Left ventricle myocardium inferior (tissue), 1 donor: ENCODE results near the gene METTL24. TPM values are rescaled to one million over a fixed set of nuclear protein-coding genes. Genes with fewer than 3 reads are reported as not detected.

Experiments used
- DNase-seq: peaks from one replicate; pipeline ENCODE4 v3.0.0-alpha.2; 2020
- H3K27ac ChIP-seq: fragments of 200-600 bp; replicated peaks from 2 replicates; pipeline ENCODE4 v1.8.0; 2021
- H3K27me3 ChIP-seq: fragments of 200-600 bp; 2 replicates; pipeline ENCODE4 v1.8.0; 2021; ENCODE audit warnings: low read depth
- H3K36me3 ChIP-seq: fragments of 200-600 bp; 2 replicates; pipeline ENCODE4 v1.8.0; 2021
- H3K4me1 ChIP-seq: fragments of 200-600 bp; 2 replicates; pipeline ENCODE4 v1.8.0; 2021
- H3K4me3 ChIP-seq: fragments of 200-600 bp; 2 replicates; pipeline ENCODE4 v1.8.0; 2021; ENCODE audit warnings: mild to moderate bottlenecking, moderate library complexity
- H3K9me3 ChIP-seq: fragments of 200-600 bp; replicated peaks from 2 replicates; pipeline ENCODE4 v1.8.0; 2021
- CTCF ChIP-seq: fragments of 200-600 bp; IDR thresholded peaks from 2 replicates; pipeline ENCODE4 v1.8.0; 2021; ENCODE audit warnings: antibody characterized with exemption, mild to moderate bottlenecking, borderline replicate concordance
- intact Hi-C: fragments of 100-400 bp; cut with micrococcal nuclease; formaldehyde crosslinking; loops from one replicate; pipeline ENCODE4 v1.11.0; 2022
- total RNA-seq: library from RNA; stranded (reverse); fragmentation: NEBNext Ultra II Directional; extraction: Animal tissue kit (Norgen Biotek cat#: 25700); gene quantifications from one replicate; pipeline ENCODE4 v1.2.1, GENCODE V29; 2021
- donor health status: DM: no; HTN: yes; CAD: no; lungs with severe emphysema.

The METTL24 gene
- total RNA-seq, 1 donor from 2014 or later, result 1.2 TPM

- intact Hi-C loops, result no loop called here
- Histone ChIP-seq H3K27me3 (no peaks in the 10 kb centered on the region), H3K9me3 (no peaks in the 10 kb centered on the region), H3K27ac (no peak overlapping the region), H3K36me3 (no peaks in the 10 kb centered on the region), H3K4me3 (no peak overlapping the region), H3K4me1 (peaks cover 8% of the 10 kb centered on the region)
- no peak for DNase-seq
- TF ChIP-seq CTCF, result no peak
Observed at GRCh38 chr6:110368284-110368683, 10.1 kb upstream of the METTL24 start.

GRCh38 chr6:110367825-110368224 is 9.7 kb upstream of the METTL24 start:
- Histone ChIP-seq H3K4me1 (peaks cover 8% of the 10 kb centered on the region), H3K36me3 (no peaks in the 10 kb centered on the region), H3K27ac (no peak overlapping the region), H3K27me3 (no peaks in the 10 kb centered on the region), H3K4me3 (no peak overlapping the region), H3K9me3 (no peaks in the 10 kb centered on the region)
- intact Hi-C loops, result no loop called here
- DNase-seq, result no peak
- no peak for TF ChIP-seq CTCF

GRCh38 chr6:110366975-110367374 is 8.8 kb upstream of the METTL24 start:
- Histone ChIP-seq H3K4me1 (peaks cover 8% of the 10 kb centered on the region), H3K9me3 (no peaks in the 10 kb centered on the region), H3K27me3 (no peaks in the 10 kb centered on the region), H3K36me3 (no peaks in the 10 kb centered on the region), H3K4me3 (no peak overlapping the region), H3K27ac (no peak overlapping the region)
- intact Hi-C loops, result no loop called here
- no peak for TF ChIP-seq CTCF
- no peak for DNase-seq

- Histone ChIP-seq H3K27me3 (peaks cover 5% of the 10 kb centered on the region), H3K27ac (no peak overlapping the region), H3K4me3 (no peak overlapping the region), H3K4me1 (peaks cover 8% of the 10 kb centered on the region), H3K9me3 (no peaks in the 10 kb centered on the region), H3K36me3 (no peaks in the 10 kb centered on the region)
- intact Hi-C loops, result no loop called here
- no peak for TF ChIP-seq CTCF
- DNase-seq, result no peak
Observed at GRCh38 chr6:110366256-110366655, 8.1 kb upstream of the METTL24 start.

GRCh38 chr6:110364364-110365105 is 6.4 kb upstream of the METTL24 start:
- Histone ChIP-seq H3K4me3 (no peak overlapping the region), H3K36me3 (no peaks in the 10 kb centered on the region), H3K4me1 (peaks cover 8% of the 10 kb centered on the region), H3K27me3 (peaks cover 23% of the 10 kb centered on the region), H3K9me3 (no peaks in the 10 kb centered on the region), H3K27ac (no peak overlapping the region)
- no peak for DNase-seq
- intact Hi-C loops, result no loop called here
- TF ChIP-seq CTCF, result no peak
